MM.1S (cell line): ENCODE data around the gene STRADB.

Experiments
- DNase-seq: peaks from one replicate; pipeline ENCODE4 v3.0.0-alpha.2; 2015
- H2AFZ ChIP-seq: fragments of 300-600 bp; sonication (generic); 2 replicates; pipeline ENCODE4 v1.6.0; 2016; ENCODE audit warnings: antibody characterized with exemption, low read length
- H3F3A ChIP-seq: fragments of 300-600 bp; sonication (generic); 2 replicates; pipeline ENCODE4 v1.6.1; 2016; ENCODE audit warnings: mild to moderate bottlenecking, antibody characterized with exemption, low read length, moderate library complexity, mixed read lengths; ENCODE audit not compliant: insufficient read depth
- H3K27ac ChIP-seq: fragments of 300-600 bp; sonication (generic); 2 replicates; pipeline ENCODE4 v1.5.1; 2016; ENCODE audit warnings: mild to moderate bottlenecking, low read length
- H3K27me3 ChIP-seq: fragments of 300-600 bp; sonication (generic); replicated peaks from 2 replicates; pipeline ENCODE4 v1.6.0; 2016; ENCODE audit warnings: low read length; ENCODE audit not compliant: insufficient read depth
- H3K36me3 ChIP-seq: fragments of 300-600 bp; sonication (generic); replicated peaks from 2 replicates; pipeline ENCODE4 v1.6.1; 2016; ENCODE audit warnings: mild to moderate bottlenecking, low read length, mixed read lengths; ENCODE audit not compliant: insufficient read depth
- H3K4me1 ChIP-seq: fragments of 300-600 bp; sonication (generic); 2 replicates; pipeline ENCODE4 v1.6.1; 2016; ENCODE audit warnings: low read length, mixed read lengths
- H3K4me2 ChIP-seq: fragments of 300-600 bp; sonication (generic); 2 replicates; pipeline ENCODE4 v1.6.0; 2016; ENCODE audit warnings: low read depth, low read length
- H3K4me3 ChIP-seq: fragments of 300-600 bp; sonication (generic); 2 replicates; pipeline ENCODE4 v1.5.1; 2016; ENCODE audit warnings: low read length, mixed read lengths
- H3K79me2 ChIP-seq: fragments of 300-600 bp; sonication (generic); 2 replicates; pipeline ENCODE4 v1.6.1; 2016; ENCODE audit warnings: mixed run types, low read length, mixed read lengths
- H3K9ac ChIP-seq: fragments of 300-600 bp; sonication (generic); 2 replicates; pipeline ENCODE4 v1.6.1; 2016; ENCODE audit warnings: low read length, mixed read lengths
- H3K9me2 ChIP-seq: fragments of 300-600 bp; sonication (generic); replicated peaks from 2 replicates; pipeline ENCODE4 v1.6.1; 2016; ENCODE audit warnings: mild to moderate bottlenecking, low read length, mixed read lengths; ENCODE audit not compliant: insufficient read depth
- H3K9me3 ChIP-seq: fragments of 300-600 bp; sonication (generic); replicated peaks from 2 replicates; pipeline ENCODE4 v1.6.1; 2016; ENCODE audit warnings: mild to moderate bottlenecking, low read length, mixed read lengths; ENCODE audit not compliant: insufficient read depth
- H4K20me1 ChIP-seq: fragments of 300-600 bp; sonication (generic); 2 replicates; pipeline ENCODE4 v1.6.1; 2016; ENCODE audit warnings: mild to moderate bottlenecking, low read length, moderate library complexity, mixed read lengths; ENCODE audit not compliant: insufficient read depth
- EZH2 ChIP-seq: fragments of 300-600 bp; sonication (generic); optimal IDR thresholded peaks from 2 replicates; pipeline ENCODE3; 2017; ENCODE audit warnings: low read depth, mild to moderate bottlenecking, antibody characterized with exemption, low read length, mixed read lengths
- EZH2phosphoT487 ChIP-seq: fragments of 300-600 bp; sonication (generic); IDR thresholded peaks from 2 replicates; pipeline ENCODE4 v1.6.1; 2018; ENCODE audit warnings: antibody characterized with exemption, low read length
- TF ChIP-seq, protein P1 (sequence below): fragments of 300-600 bp; sonication (generic); IDR thresholded peaks from 2 replicates; pipeline ENCODE4 v1.5.1; 2016; ENCODE audit warnings: antibody characterized with exemption, low read length, mixed read lengths

The STRADB gene

GRCh38 chr2:201471732-201472393, 20.3 kb downstream of the STRADB start:
- no peak overlapping the region for H3K4me2 ChIP-seq
- no peak overlapping the region for H3K27ac ChIP-seq
- no peak overlapping the region for H3K9ac ChIP-seq
- H3K79me2 ChIP-seq = no peaks in the 10 kb centered on the region
- no peak overlapping the region for H2AFZ ChIP-seq
- no peaks in the 10 kb centered on the region for H3K9me2 ChIP-seq
- H4K20me1 ChIP-seq = no peaks in the 10 kb centered on the region
- H3K4me1 ChIP-seq = no peaks in the 10 kb centered on the region
- DNase-seq = no peak
- TF ChIP-seq EZH2phosphoT487 (no peak), EZH2 (no peak)
- TF ChIP-seq, protein P1, sequence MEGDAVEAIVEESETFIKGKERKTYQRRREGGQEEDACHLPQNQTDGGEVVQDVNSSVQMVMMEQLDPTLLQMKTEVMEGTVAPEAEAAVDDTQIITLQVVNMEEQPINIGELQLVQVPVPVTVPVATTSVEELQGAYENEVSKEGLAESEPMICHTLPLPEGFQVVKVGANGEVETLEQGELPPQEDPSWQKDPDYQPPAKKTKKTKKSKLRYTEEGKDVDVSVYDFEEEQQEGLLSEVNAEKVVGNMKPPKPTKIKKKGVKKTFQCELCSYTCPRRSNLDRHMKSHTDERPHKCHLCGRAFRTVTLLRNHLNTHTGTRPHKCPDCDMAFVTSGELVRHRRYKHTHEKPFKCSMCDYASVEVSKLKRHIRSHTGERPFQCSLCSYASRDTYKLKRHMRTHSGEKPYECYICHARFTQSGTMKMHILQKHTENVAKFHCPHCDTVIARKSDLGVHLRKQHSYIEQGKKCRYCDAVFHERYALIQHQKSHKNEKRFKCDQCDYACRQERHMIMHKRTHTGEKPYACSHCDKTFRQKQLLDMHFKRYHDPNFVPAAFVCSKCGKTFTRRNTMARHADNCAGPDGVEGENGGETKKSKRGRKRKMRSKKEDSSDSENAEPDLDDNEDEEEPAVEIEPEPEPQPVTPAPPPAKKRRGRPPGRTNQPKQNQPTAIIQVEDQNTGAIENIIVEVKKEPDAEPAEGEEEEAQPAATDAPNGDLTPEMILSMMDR = no peak
- no peaks in the 10 kb centered on the region for H3F3A ChIP-seq
- no peaks in the 10 kb centered on the region for H3K27me3 ChIP-seq
- H3K36me3 ChIP-seq = no peaks in the 10 kb centered on the region; the same call in 1 of the 2 replicates
- H3K4me3 ChIP-seq = no peak overlapping the region
- H3K9me3 ChIP-seq = no peaks in the 10 kb centered on the region

DNA sequence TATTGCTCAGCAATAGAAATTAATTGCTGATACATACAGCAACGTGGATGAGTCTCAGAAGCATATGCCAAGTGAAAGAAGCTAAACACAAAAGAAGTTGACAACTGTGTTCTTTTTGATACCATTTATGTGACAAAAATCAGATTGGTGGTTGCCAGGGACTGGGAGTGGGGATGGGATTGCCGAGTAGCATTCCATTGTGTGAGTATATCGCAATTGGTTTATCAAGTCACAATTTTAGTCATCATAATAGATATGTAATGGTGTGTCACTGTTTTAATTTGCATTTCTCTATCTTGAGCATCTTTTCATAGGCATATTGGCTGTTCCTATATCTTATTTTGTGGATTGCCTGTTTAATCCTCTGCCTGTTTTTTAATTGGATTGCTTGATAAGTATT, 20.9 kb downstream of the STRADB start:
- TF ChIP-seq, protein P1 = no peak
- TF ChIP-seq EZH2 (no peak), EZH2phosphoT487 (no peak)
- H3K4me3 ChIP-seq = no peak overlapping the region
- H3F3A ChIP-seq = no peaks in the 10 kb centered on the region
- DNase-seq = no peak
- H3K27me3 ChIP-seq = no peaks in the 10 kb centered on the region
- H3K9me2 ChIP-seq = no peaks in the 10 kb centered on the region
- no peaks in the 10 kb centered on the region for H3K4me1 ChIP-seq
- no peak overlapping the region for H2AFZ ChIP-seq
- H3K79me2 ChIP-seq = no peaks in the 10 kb centered on the region
- no peak overlapping the region for H3K4me2 ChIP-seq
- H3K9me3 ChIP-seq = no peaks in the 10 kb centered on the region
- H3K27ac ChIP-seq = no peak overlapping the region
- H3K9ac ChIP-seq = no peak overlapping the region
- H4K20me1 ChIP-seq = no peaks in the 10 kb centered on the region
- no peaks in the 10 kb centered on the region; the same call in 1 of the 2 replicates for H3K36me3 ChIP-seq

DNA sequence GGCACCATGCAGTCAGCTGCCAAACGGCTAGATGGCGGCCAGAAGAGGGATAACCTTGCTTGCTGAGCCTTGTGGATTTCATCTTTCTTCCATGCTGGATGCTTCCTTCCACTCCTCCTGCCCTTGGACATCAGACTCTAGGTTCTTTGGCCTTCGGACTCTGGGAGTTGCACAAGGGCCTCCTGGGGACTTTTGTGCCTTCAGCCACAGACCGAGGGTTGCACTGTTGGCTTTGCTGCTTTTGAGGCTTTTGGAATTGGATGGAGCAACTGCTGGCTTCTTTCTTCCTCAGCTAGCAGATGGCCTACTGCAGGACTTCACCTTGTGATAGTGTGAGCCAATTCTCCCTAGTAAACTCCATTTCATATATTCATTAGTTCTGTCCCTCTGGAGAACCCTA, 31.0 kb downstream of the STRADB start:
- H3K9me2 ChIP-seq = no peaks in the 10 kb centered on the region
- no peaks in the 10 kb centered on the region for H3K27me3 ChIP-seq
- no peaks in the 10 kb centered on the region for H3K9me3 ChIP-seq
- H4K20me1 ChIP-seq = no peaks in the 10 kb centered on the region
- DNase-seq = no peak
- H3K36me3 ChIP-seq = no peaks in the 10 kb centered on the region
- H3K4me1 ChIP-seq = no peaks in the 10 kb centered on the region
- no peaks in the 10 kb centered on the region for H3F3A ChIP-seq
- H3K4me2 ChIP-seq = no peak overlapping the region
- no peak overlapping the region for H3K27ac ChIP-seq
- H3K4me3 ChIP-seq = no peak overlapping the region
- H2AFZ ChIP-seq = no peak overlapping the region
- H3K79me2 ChIP-seq = no peaks in the 10 kb centered on the region
- no peak for TF ChIP-seq EZH2
- TF ChIP-seq, protein P1 = no peak
- no peak for TF ChIP-seq EZH2phosphoT487
- no peak overlapping the region for H3K9ac ChIP-seq
